MCF 10A (cell line): ENCODE measurements around the gene MUCL3. TPM values are rescaled to one million over a fixed set of nuclear protein-coding genes. Genes with fewer than 3 reads are reported as not detected.
"Not testable (repeated sequence)": the region's sequence is repeated elsewhere in the genome, so short reads cannot be mapped to it uniquely, and the experiment has no call there.

ENCODE experiments used
- BruUV-seq: library from RNA; stranded (reverse); fragments of 400-500 nt; replicated peaks from 2 replicates; lab custom pipeline; 2021; lab: Mats Ljungman, UMichigan
- CTCF ChIA-PET: fragments of 300-600 bp; sonication (Branson Sonifier 250); formaldehyde crosslinking; extraction: SDS; loops from one replicate; lab custom pipeline; 2021; ENCODE audit warnings: antibody characterized with exemption, inconsistent platforms; lab: Yijun Ruan, JAX
- POLR2A ChIA-PET: fragments of 300-600, 350-650 bp; sonication (Branson Sonifier 250); formaldehyde crosslinking; extraction: SDS; loops from one replicate; lab custom pipeline; 2020; ENCODE audit warnings: antibody characterized with exemption, inconsistent platforms; lab: Yijun Ruan, JAX
- DNase-seq: peaks from one replicate; pipeline ENCODE4 v3.0.0-alpha.2; 2018; ENCODE audit not compliant: unreplicated experiment
- H3K27ac Mint-ChIP-seq: one replicate; pipeline ENCODE4 v1.8.0; 2022; ENCODE audit warnings: mild to moderate bottlenecking, low read depth, mixed read lengths; ENCODE audit not compliant: unreplicated experiment
- H3K27me3 Mint-ChIP-seq: one replicate; pipeline ENCODE4 v1.8.0; 2022; ENCODE audit warnings: mixed read lengths; ENCODE audit not compliant: insufficient read depth, unreplicated experiment
- H3K36me3 Mint-ChIP-seq: one replicate; pipeline ENCODE4 v1.8.0; 2022; ENCODE audit warnings: mild to moderate bottlenecking, moderate library complexity, mixed read lengths; ENCODE audit not compliant: insufficient read depth, unreplicated experiment
- H3K4me1 Mint-ChIP-seq: one replicate; pipeline ENCODE4 v1.8.0; 2022; ENCODE audit warnings: mixed read lengths; ENCODE audit not compliant: insufficient read depth, unreplicated experiment
- H3K4me3 Mint-ChIP-seq: one replicate; pipeline ENCODE4 v1.8.0; 2022; ENCODE audit warnings: mild to moderate bottlenecking, moderate library complexity, mixed read lengths; ENCODE audit not compliant: unreplicated experiment
- H3K9me3 Mint-ChIP-seq: one replicate; pipeline ENCODE4 v1.8.0; 2022; ENCODE audit warnings: mixed read lengths; ENCODE audit not compliant: unreplicated experiment
- intact Hi-C: fragments of 100-400 bp; cut with micrococcal nuclease; formaldehyde crosslinking; loops from 2 replicates; pipeline ENCODE4 v1.14.1; 2022
- total RNA-seq: library from RNA; stranded (reverse); gene quantifications from 2 replicates; pipeline ENCODE4 v1.2.3, GENCODE V29; 2022
- TF ChIP-seq, protein P1 (sequence below): fragments of 200-600 bp; IDR thresholded peaks from one replicate; pipeline ENCODE4 v1.8.0; 2022; ENCODE audit warnings: antibody characterized with exemption, mild to moderate bottlenecking; ENCODE audit not compliant: unreplicated experiment

Gene MUCL3
- total RNA-seq, 1 experiment from 2014 or later: not detected

DNA sequence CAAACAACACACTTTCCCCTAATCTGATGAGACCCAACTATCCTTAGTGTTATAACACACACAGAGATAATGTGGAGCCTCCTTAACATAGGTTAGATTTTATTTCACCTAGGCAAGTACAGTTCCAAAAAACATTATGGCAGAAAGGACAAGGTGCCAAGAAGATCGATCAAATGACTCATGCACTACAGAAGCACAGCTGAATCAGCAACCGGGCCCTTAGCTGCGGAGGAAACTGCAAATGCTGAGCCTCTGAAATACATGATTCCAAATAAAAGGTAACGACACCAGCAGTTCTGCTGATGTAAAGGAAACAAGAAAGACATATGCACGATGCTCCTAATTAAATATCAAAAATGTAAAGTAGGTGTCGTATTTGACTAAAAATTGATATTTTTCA, 22.9 kb downstream of the MUCL3 start:
- intact Hi-C loops: no loop called here
- DNase-seq: peak; percentile 41
- ChIA-PET POLR2A (interaction anchor here (0.6 to 1.3 kb wide), 8 partner anchors 9 to 415 kb away, joined by 3 to 5 read pairs (median 3); partner anchors contain the start of gene MUCL3), CTCF (interaction anchor here (0.5 kb wide), 1 partner anchor 327 kb away, joined by 3 read pairs; no protein-coding TSS in a partner anchor)
- H3K9me3 Mint-ChIP-seq: no peaks in the 10 kb centered on the region
- H3K27ac Mint-ChIP-seq: no peak overlapping the region
- H3K36me3 Mint-ChIP-seq: peaks cover 7% of the 10 kb centered on the region
- TF ChIP-seq, protein P1, sequence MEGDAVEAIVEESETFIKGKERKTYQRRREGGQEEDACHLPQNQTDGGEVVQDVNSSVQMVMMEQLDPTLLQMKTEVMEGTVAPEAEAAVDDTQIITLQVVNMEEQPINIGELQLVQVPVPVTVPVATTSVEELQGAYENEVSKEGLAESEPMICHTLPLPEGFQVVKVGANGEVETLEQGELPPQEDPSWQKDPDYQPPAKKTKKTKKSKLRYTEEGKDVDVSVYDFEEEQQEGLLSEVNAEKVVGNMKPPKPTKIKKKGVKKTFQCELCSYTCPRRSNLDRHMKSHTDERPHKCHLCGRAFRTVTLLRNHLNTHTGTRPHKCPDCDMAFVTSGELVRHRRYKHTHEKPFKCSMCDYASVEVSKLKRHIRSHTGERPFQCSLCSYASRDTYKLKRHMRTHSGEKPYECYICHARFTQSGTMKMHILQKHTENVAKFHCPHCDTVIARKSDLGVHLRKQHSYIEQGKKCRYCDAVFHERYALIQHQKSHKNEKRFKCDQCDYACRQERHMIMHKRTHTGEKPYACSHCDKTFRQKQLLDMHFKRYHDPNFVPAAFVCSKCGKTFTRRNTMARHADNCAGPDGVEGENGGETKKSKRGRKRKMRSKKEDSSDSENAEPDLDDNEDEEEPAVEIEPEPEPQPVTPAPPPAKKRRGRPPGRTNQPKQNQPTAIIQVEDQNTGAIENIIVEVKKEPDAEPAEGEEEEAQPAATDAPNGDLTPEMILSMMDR: no peak
- BruUV-seq: no TSS peak
- peaks cover 21% of the 10 kb centered on the region for H3K4me1 Mint-ChIP-seq
- H3K27me3 Mint-ChIP-seq: no peaks in the 10 kb centered on the region
- H3K4me3 Mint-ChIP-seq: no peak overlapping the region

DNA sequence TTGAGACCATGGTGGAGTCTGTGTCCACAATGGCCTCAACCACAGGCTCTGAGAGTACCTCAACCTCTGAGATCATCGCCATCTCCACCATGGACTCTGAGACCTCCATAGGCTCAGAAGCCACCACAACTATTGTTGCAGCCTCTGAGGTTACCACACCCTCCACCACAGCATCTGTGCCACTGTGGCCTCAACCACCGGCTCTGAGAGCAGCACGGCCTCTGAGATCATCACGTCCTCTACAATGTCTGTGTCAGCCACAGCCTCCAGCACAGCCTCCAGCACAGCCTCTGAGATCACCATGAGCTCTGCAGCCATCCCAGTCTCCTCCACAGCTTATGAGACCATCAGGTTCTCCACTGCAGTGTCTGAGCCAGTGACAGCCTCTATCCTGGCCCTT, 23.3 kb downstream of the MUCL3 start:
- H3K4me1 Mint-ChIP-seq: peaks cover 21% of the 10 kb centered on the region
- intact Hi-C loops: no loop called here
- no TSS peak for BruUV-seq
- peaks cover 7% of the 10 kb centered on the region for H3K36me3 Mint-ChIP-seq
- no peaks in the 10 kb centered on the region for H3K9me3 Mint-ChIP-seq
- ChIA-PET CTCF (interaction anchor here (0.5 kb wide), 1 partner anchor 327 kb away, joined by 3 read pairs; no protein-coding TSS in a partner anchor), POLR2A (interaction anchor here (0.6 to 1.3 kb wide), 8 partner anchors 8 to 280 kb away, joined by 3 to 5 read pairs (median 3); partner anchors contain the start of gene MUCL3)
- TF ChIP-seq, protein P1: no peak
- H3K4me3 Mint-ChIP-seq: no peak overlapping the region
- H3K27me3 Mint-ChIP-seq: no peaks in the 10 kb centered on the region
- DNase-seq: no peak
- no peak overlapping the region for H3K27ac Mint-ChIP-seq

DNA sequence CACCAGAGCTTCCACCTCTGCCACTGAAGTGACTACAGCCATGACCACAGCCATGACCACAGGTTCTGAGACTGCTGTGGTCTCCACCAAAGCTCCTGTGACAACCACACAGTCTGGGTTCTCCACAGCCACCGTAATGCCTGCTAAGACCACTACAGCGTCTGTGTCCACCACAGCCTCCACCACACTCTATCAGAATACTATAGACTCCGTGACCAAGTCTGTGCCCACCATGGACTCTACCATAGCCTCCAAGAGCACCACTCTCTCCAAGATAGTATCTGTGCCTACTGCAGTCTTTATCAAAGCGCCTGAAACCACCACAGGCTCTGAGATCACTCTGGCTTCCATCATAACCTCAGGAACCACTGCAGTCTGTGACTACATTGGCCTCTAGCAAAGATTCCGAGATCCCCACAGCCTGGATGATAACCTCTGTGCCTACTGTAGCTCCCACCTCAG, 24.4 kb downstream of the MUCL3 start:
- no peak for DNase-seq
- Mint-ChIP-seq H3K27ac (peak overlapping the region; percentile 26), H3K4me3 (no peak overlapping the region), H3K4me1 (peaks cover 21% of the 10 kb centered on the region), H3K9me3 (no peaks in the 10 kb centered on the region), H3K27me3 (no peaks in the 10 kb centered on the region), H3K36me3 (peaks cover 7% of the 10 kb centered on the region)
- TF ChIP-seq, protein P1: no peak
- intact Hi-C loops: no loop called here
- ChIA-PET CTCF (no interaction called here), POLR2A (no interaction called here)
- no TSS peak for BruUV-seq

DNA sequence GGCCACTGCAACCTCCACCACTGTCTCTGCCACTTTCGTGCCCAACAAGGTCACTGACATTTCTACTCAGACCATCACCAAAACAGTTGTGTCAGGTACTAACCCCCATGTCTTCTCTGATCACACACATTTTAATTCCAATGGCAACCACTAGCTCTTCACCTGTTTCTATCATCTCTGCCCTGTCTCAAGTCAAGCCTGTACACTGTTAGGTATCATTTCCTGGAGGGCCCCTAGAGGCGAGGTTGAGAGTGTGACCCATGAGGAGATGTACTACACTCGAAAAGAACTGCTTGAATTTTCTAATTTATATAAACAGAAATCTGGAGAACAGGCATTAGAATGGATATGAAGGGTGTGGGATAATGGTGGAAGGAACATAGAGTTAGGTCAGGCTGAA, 25.4 kb downstream of the MUCL3 start:
- TF ChIP-seq, protein P1: no peak
- CTCF ChIA-PET: interaction anchor here (0.6 kb wide), 1 partner anchor 137 kb away, joined by 3 read pairs; no protein-coding TSS in a partner anchor

DNA sequence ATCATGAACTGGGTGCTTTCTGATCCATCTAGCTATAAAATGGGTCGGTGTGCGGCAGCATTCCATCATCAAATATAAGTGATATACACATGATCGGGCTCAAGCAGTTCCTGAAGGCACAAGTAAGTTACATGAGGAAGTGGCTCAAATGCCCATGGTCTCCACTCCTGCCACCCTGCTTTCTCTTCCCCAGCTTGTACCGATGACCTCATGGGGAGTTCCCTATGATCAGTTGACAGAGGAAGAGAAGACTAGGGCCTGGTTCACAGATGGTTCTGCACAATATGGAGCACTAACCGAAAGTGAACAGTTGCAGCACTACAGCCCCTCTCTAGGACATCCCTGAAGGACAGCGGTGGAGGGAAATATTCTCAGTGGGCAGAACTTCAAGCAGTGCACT, 28.4 kb downstream of the MUCL3 start:
- DNase-seq, CTCF ChIA-PET, intact Hi-C loops, H3K27ac Mint-ChIP-seq, H3K27me3 Mint-ChIP-seq, H3K9me3 Mint-ChIP-seq, H3K36me3 Mint-ChIP-seq, H3K4me3 Mint-ChIP-seq, BruUV-seq, H3K4me1 Mint-ChIP-seq: not testable (repeated sequence)
- POLR2A ChIA-PET: interaction anchor here (0.8 kb wide), 1 partner anchor 13 kb away, joined by 3 read pairs; no protein-coding TSS in a partner anchor

More for the DNA sequence above, 25.4 kb downstream of the MUCL3 start:
- no peak overlapping the region for H3K4me3 Mint-ChIP-seq
- H3K27me3 Mint-ChIP-seq: no peaks in the 10 kb centered on the region
- no peak for DNase-seq
- no peaks in the 10 kb centered on the region for H3K9me3 Mint-ChIP-seq
- intact Hi-C loops: no loop called here
- peaks cover 7% of the 10 kb centered on the region for H3K36me3 Mint-ChIP-seq
- POLR2A ChIA-PET: interaction anchor here (1.0 kb wide), 1 partner anchor 16 kb away, joined by 4 read pairs; no protein-coding TSS in a partner anchor
- peak overlapping the region; percentile 26 for H3K27ac Mint-ChIP-seq
- no TSS peak for BruUV-seq
- peaks cover 17% of the 10 kb centered on the region for H3K4me1 Mint-ChIP-seq
